Naive thymus-derived CD8-positive, alpha-beta T cell (primary cell): ENCODE results near the gene IRX2. TPM values are rescaled to one million over a fixed set of nuclear protein-coding genes. Genes with fewer than 3 reads are reported as not detected.

Experiments
- ATAC-seq, 2 donors: fragments of 150-1000 bp; cut with Tn5 transposase in 1 of 2; sonication (Bioruptor Pico), chemical (Tn5 transposase) in 1 of 2; 1 replicate in 1 of 2; 2 replicates in 1 of 2; pipeline ENCODE4 v1.10.0; 2021; ENCODE audit warnings: mild to moderate bottlenecking in 2 of 2, moderate library complexity in 2 of 2
- POLR2A ChIA-PET: fragments of 350-600 bp; sonication (Branson Sonifier 250); formaldehyde crosslinking; loops from one replicate; lab custom pipeline; 2021; ENCODE audit warnings: antibody characterized with exemption; lab: Charles Lee
- DNase-seq, 10 donors: peaks; one replicate each; pipeline versions ENCODE4 v3.0.0 to v3.0.0-alpha.2; 2020 to 2022
- H3K27ac Mint-ChIP-seq, 10 donors: one replicate each; pipeline ENCODE4 v1.8.0; 2020 to 2022; ENCODE audit warnings: mild to moderate bottlenecking in 10 of 10, mixed read lengths in 10 of 10, moderate library complexity in 4 of 10, inconsistent platforms in 1 of 10
- H3K27me3 Mint-ChIP-seq, 5 donors: one replicate each; pipeline ENCODE4 v1.8.0; 2021 to 2022; ENCODE audit warnings: mixed read lengths in 5 of 5
- H3K36me3 Mint-ChIP-seq, 3 donors: one replicate each; pipeline ENCODE4 v1.8.0; 2020 to 2022; ENCODE audit warnings: mixed read lengths in 3 of 3, mild to moderate bottlenecking in 2 of 3, inconsistent platforms in 1 of 3
- H3K4me1 Mint-ChIP-seq, 4 donors: one replicate each; pipeline ENCODE4 v1.8.0; 2021 to 2022; ENCODE audit warnings: mixed read lengths in 4 of 4
- H3K4me3 Mint-ChIP-seq, 10 donors: one replicate each; pipeline ENCODE4 v1.8.0; 2020 to 2022; ENCODE audit warnings: mild to moderate bottlenecking in 10 of 10, mixed read lengths in 10 of 10, moderate library complexity in 6 of 10, inconsistent platforms in 1 of 10
- H3K9me3 Mint-ChIP-seq, 9 donors: one replicate each; pipeline ENCODE4 v1.8.0; 2020 to 2022; ENCODE audit warnings: mixed read lengths in 9 of 9, mild to moderate bottlenecking in 3 of 9, inconsistent platforms in 1 of 9, moderate library complexity in 1 of 9
- polyA plus RNA-seq, 3 donors: library from polyadenylated mRNA; unstranded; fragments of 300-500 nt; fragmentation: Illumina TruSeq; gene quantifications; one replicate each; pipeline ENCODE4 v1.2.3, GENCODE V29; 2021
- total RNA-seq, 8 experiments: library from RNA in 2 of 8; stranded (reverse) in 2 of 8; gene quantifications; one replicate each; pipeline ENCODE4 v1.2.3 and lab custom pipeline; 2021 to 2026

IRX2 gene
- total RNA-seq (not detected), polyA plus RNA-seq (not detected), total RNA-seq (lab: John Stamatoyannopoulos, UW) (0 to 0.17 (median 0) reads per million in 6 experiments)

DNA sequence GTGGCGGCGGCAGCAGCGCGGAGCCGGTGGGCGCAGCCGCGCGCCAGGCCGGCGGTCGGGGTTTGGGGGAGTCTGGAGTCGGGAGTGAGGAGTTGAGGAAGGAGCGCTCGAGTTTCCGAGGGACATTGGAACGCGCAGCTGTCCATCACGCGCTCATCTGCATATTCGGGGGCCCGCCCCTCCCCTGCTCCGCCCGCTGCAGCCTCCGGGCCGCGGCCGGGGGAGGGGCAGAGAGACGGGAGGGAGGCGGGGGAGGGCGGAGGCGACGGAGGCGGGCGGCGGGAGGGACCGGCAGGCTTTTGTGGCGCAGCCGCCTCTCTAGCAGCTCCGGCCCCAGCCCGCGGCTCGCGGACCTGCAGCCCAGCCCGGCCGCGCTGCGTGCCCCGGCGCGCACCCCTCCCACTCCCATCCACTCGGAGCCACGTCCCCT lies at the start of gene IRX2:
TSS of gene IRX2 (minus strand) at position 86 of the 430 bp plus-strand sequence. CDS start 264 bp downstream, outside the sequence.
- Mint-ChIP-seq H3K9me3 (peaks cover 0 to 11% (median 0%) of the 10 kb centered on the region in 9 donors), H3K4me3 (peak within 1 kb of the TSS in 5 of 10 donors; percentile 6 to 43 (median 26)), H3K36me3 (peaks cover 0 to 8% (median 0%) of the 10 kb centered on the region in 3 donors), H3K27me3 (peaks cover 31 to 62% (median 49%) of the 10 kb centered on the region in 5 donors), H3K27ac (no peak within 1 kb of the TSS), H3K4me1 (peaks cover 8 to 25% (median 18%) of the 10 kb centered on the region in 4 donors)
- ATAC-seq (no peak), DNase-seq (no peak)
- POLR2A ChIA-PET = no interaction called here

DNA sequence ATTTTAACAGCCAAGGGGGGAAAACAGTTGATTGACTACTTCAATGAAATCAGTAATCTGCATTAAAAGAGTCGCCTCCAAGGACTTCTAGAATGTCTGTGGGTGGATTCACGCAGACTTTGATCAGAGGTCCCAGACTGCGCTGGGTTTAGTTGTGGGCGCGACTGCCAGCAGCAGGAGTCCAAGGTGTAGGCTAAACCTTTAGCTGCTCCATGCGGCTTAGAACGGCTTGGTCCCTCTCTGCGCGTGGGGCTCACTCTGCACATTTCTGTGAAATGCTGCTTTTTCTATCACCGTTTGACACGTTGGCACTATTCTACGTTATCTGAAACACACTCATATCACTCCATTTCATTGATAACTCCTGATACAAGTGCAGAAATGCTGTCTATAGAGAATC lies 48.6 kb upstream of the IRX2 start:
- Mint-ChIP-seq H3K4me1 (no peaks in the 10 kb centered on the region), H3K27ac (no peak overlapping the region), H3K9me3 (peaks cover 0 to 10% (median 0%) of the 10 kb centered on the region in 9 donors), H3K27me3 (peaks cover 0 to 14% (median 3%) of the 10 kb centered on the region in 5 donors), H3K4me3 (no peak overlapping the region), H3K36me3 (peaks cover 0 to under 1% (median 0%) of the 10 kb centered on the region in 3 donors)
- no peak for ATAC-seq
- DNase-seq = no peak
- POLR2A ChIA-PET = no interaction called here

DNA sequence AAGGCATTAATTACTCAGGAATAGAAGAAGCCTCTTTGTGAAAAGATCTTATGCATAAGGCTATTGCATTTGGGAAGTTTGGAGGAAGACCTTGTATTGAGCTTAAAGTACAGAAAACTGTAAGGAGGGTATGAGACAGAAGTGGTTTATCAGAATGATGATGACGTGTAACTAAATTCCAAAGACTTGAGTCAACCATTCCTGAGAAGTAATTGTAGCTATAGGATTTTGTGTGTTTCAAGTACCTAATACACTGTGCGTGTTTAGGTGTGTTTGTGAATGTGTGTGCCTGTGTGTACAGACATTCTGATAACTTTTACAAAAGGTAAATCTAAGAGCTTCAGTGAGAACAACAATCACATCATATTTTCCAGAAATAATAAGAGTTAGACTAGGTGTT lies 46.5 kb upstream of the IRX2 start:
- Mint-ChIP-seq H3K27me3 (peaks cover 0 to 14% (median 3%) of the 10 kb centered on the region in 5 donors), H3K4me3 (no peak overlapping the region), H3K27ac (no peak overlapping the region), H3K4me1 (no peaks in the 10 kb centered on the region), H3K9me3 (peaks cover 0 to 23% (median 5%) of the 10 kb centered on the region in 9 donors), H3K36me3 (peaks cover 0 to 9% (median 0%) of the 10 kb centered on the region in 3 donors)
- DNase-seq (no peak), ATAC-seq (no peak)
- POLR2A ChIA-PET = no interaction called here

DNA sequence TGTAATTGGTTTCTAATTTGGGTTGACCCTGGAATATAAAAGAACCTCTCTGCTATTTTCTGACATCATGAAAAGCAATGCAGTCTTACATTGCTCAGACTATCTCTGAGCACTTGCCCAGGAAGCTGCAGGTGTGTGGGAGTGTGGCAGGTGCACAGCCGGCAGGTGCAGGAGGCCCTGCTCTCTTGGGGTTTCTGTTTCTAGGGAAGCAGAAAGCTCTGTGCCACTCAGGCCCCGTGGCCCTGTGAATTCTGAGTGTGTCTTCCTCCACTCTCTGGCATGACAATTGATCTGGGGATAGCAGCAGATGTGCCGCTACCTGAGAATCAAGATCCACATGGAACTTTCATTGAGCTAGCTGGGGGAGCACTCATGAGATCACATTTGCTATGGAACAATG lies 45.7 kb upstream of the IRX2 start:
- peaks cover 0 to 14% (median 3%) of the 10 kb centered on the region in 5 donors for H3K27me3 Mint-ChIP-seq
- H3K36me3 Mint-ChIP-seq = peaks cover 0 to 9% (median 0%) of the 10 kb centered on the region in 3 donors
- DNase-seq (no peak), ATAC-seq (no peak)
- no peak overlapping the region for H3K4me3 Mint-ChIP-seq
- POLR2A ChIA-PET = no interaction called here
- no peaks in the 10 kb centered on the region for H3K4me1 Mint-ChIP-seq
- peaks cover 0 to 29% (median 4%) of the 10 kb centered on the region in 9 donors for H3K9me3 Mint-ChIP-seq
- H3K27ac Mint-ChIP-seq = no peak overlapping the region

- Mint-ChIP-seq H3K4me3 (no peak overlapping the region), H3K4me1 (no peaks in the 10 kb centered on the region), H3K36me3 (peaks cover 0 to 5% (median 0%) of the 10 kb centered on the region in 3 donors), H3K27ac (no peak overlapping the region), H3K9me3 (peaks cover 0 to 17% (median 6%) of the 10 kb centered on the region in 9 donors), H3K27me3 (peaks cover 1 to 18% (median 5%) of the 10 kb centered on the region in 5 donors)
- ATAC-seq (no peak), DNase-seq (no peak)
- POLR2A ChIA-PET = no interaction called here
Observed at GRCh38 chr5:2783223-2783622, 31.7 kb upstream of the IRX2 start.

DNA sequence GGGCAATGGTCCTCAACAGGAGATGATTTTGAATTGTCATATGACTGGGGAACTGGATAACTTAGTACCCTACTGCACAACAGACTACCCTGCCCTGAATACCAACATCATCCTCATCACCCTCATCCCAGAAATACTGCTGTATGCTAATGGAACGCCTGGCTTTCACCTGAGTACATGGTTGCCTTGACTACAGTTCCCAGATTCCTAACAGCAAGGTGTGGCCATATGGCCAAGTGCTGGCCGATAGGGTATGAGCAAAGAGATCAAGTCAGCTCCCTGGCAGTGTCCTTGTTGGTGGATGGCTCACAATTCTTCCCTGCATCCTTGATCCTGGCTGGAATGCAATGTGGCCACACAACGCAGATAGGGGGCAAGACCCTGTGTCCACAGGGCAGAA lies 31.2 kb upstream of the IRX2 start:
- no peak for ATAC-seq
- POLR2A ChIA-PET = no interaction called here
- H3K27ac Mint-ChIP-seq = no peak overlapping the region
- peaks cover 0 to 17% (median 6%) of the 10 kb centered on the region in 9 donors for H3K9me3 Mint-ChIP-seq
- H3K4me3 Mint-ChIP-seq = no peak overlapping the region
- H3K36me3 Mint-ChIP-seq = peaks cover 0 to 5% (median 0%) of the 10 kb centered on the region in 3 donors
- DNase-seq = no peak
- peaks cover 2 to 24% (median 7%) of the 10 kb centered on the region in 5 donors for H3K27me3 Mint-ChIP-seq
- no peaks in the 10 kb centered on the region for H3K4me1 Mint-ChIP-seq

DNA sequence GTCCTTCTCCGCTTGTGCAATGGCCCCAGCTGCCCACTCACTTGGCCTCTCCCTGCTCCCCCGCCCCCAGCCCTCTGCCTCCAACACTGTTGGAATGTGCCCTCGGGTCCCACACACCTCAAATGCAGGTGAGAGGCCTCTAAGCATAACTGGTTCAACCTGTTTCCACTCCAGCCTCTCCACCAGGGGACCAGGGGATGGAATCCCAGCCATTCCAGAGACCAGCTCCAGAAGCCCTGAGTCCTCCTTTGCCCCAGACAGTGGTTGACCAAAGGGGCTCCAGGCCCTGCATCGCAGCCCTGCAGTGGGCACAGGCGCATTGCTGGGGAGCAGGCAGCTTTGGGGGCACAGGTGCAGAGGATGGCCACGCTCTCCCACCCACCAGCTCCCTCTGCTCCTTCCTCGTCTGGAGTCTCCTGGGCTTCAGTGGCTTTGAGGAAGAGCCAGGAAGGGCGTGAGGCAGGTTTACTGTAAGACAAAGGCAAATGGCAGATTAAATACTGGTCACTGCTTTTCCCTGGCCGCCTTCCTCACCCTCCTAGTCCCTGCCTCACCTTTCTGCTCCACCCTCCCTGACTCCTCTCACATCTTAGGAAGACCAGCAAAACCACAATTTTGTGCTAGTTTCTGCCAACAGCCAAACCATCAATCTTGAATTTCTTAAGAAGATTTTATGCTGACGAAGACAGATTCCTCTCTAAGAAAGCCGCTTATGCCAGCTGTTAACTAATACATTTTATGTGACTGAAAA lies 29.1 kb upstream of the IRX2 start:
- no peaks in the 10 kb centered on the region for H3K4me1 Mint-ChIP-seq
- H3K9me3 Mint-ChIP-seq = peaks cover 0 to 19% (median 6%) of the 10 kb centered on the region in 9 donors
- H3K36me3 Mint-ChIP-seq = peaks cover 0 to 5% (median 0%) of the 10 kb centered on the region in 3 donors
- POLR2A ChIA-PET = no interaction called here
- H3K27me3 Mint-ChIP-seq = peaks cover 2 to 26% (median 11%) of the 10 kb centered on the region in 5 donors
- DNase-seq (no peak), ATAC-seq (no peak)
- H3K4me3 Mint-ChIP-seq = no peak overlapping the region
- no peak overlapping the region for H3K27ac Mint-ChIP-seq

DNA sequence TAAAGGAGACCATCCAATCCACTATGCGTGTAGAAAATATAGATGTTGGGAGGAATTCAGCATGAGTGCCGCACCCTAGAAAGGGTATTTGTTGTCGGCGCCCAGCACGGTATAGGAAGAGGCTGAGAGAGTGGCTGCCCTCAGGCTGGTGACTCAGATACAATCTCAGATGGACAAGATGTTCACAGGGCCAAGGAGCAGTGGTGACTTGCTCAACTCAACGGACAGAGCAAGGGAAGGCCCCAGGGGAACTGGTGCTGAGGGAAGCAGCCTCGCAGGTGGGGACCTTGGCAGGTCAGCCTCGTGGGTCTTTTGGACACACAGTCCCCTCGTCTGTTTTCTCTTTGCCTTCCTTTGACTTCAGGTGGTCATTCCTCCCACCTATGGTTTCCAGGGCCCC lies 28.0 kb upstream of the IRX2 start:
- POLR2A ChIA-PET = no interaction called here
- ATAC-seq = no peak
- H3K27ac Mint-ChIP-seq = no peak overlapping the region
- H3K36me3 Mint-ChIP-seq = no peaks in the 10 kb centered on the region
- no peaks in the 10 kb centered on the region for H3K4me1 Mint-ChIP-seq
- peaks cover 0 to 22% (median 0%) of the 10 kb centered on the region in 9 donors for H3K9me3 Mint-ChIP-seq
- H3K27me3 Mint-ChIP-seq = peaks cover 2 to 26% (median 11%) of the 10 kb centered on the region in 5 donors
- no peak overlapping the region for H3K4me3 Mint-ChIP-seq
- no peak for DNase-seq

- Mint-ChIP-seq H3K4me3 (no peak overlapping the region), H3K27me3 (peaks cover 4 to 37% (median 11%) of the 10 kb centered on the region in 5 donors), H3K9me3 (peaks cover 0 to 14% (median 2%) of the 10 kb centered on the region in 9 donors), H3K4me1 (no peaks in the 10 kb centered on the region), H3K27ac (no peak overlapping the region), H3K36me3 (no peaks in the 10 kb centered on the region)
- DNase-seq (no peak), ATAC-seq (no peak)
- POLR2A ChIA-PET = no interaction called here
Observed at GRCh38 chr5:2776337-2777302, 25.1 kb upstream of the IRX2 start.

- no peaks in the 10 kb centered on the region for H3K4me1 Mint-ChIP-seq
- H3K36me3 Mint-ChIP-seq = no peaks in the 10 kb centered on the region
- H3K4me3 Mint-ChIP-seq = no peak overlapping the region
- no peak for ATAC-seq
- POLR2A ChIA-PET = no interaction called here
- H3K27ac Mint-ChIP-seq = no peak overlapping the region
- no peak for DNase-seq
- peaks cover 0 to 14% (median 2%) of the 10 kb centered on the region in 9 donors for H3K9me3 Mint-ChIP-seq
- peaks cover 4 to 19% (median 8%) of the 10 kb centered on the region in 5 donors for H3K27me3 Mint-ChIP-seq
Observed at GRCh38 chr5:2773327-2773726, 21.9 kb upstream of the IRX2 start.

DNA sequence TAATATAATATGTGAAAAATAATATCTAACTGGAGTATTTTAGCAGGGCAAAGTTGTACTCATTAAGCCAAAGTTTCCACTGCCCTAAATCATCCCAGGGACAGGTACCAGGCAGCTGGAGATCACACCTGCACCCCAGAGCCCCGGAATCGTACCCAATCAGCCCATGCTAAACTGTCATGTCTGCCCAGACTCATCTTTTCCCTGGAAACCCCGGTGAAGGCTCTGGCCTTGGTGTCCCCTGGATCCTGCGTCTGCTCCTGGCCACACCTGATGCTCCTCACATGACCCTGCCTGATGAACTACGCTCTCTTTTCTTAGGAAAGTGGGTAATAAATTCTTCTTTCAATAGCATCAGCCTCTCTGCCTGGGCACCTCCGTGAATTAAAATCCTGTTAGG lies 15.6 kb upstream of the IRX2 start:
- no peak overlapping the region for H3K4me3 Mint-ChIP-seq
- no peaks in the 10 kb centered on the region for H3K4me1 Mint-ChIP-seq
- no peaks in the 10 kb centered on the region for H3K36me3 Mint-ChIP-seq
- H3K9me3 Mint-ChIP-seq = peaks cover 0 to 2% (median 0%) of the 10 kb centered on the region in 9 donors
- DNase-seq = no peak
- POLR2A ChIA-PET = no interaction called here
- no peak for ATAC-seq
- peaks cover 3 to 23% (median 8%) of the 10 kb centered on the region in 5 donors for H3K27me3 Mint-ChIP-seq
- no peak overlapping the region for H3K27ac Mint-ChIP-seq

DNA sequence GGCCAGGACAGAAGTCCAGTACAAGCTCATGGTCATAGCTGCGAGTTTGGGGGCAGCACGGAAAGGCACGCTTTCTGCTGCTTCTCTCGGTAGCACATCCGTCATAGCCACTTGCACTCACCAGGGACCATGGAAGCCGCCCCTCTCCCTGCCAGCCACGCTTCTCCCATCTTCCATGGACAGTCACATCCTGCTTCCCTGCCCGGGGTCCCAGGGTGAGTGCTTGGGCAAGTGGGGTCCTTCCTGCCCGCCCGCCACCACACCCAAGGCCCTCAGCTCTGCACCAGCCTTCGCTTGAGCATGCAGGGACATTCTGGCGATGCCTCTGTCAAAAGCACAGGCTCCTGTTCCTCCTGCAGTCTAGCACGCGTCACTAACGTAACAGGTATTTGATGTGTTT lies 13.1 kb upstream of the IRX2 start:
- no peak overlapping the region for H3K27ac Mint-ChIP-seq
- peaks cover 0 to 3% (median 0%) of the 10 kb centered on the region in 4 donors for H3K4me1 Mint-ChIP-seq
- H3K4me3 Mint-ChIP-seq = no peak overlapping the region
- H3K9me3 Mint-ChIP-seq = peaks cover 0 to 2% (median 0%) of the 10 kb centered on the region in 9 donors
- no peak for DNase-seq
- POLR2A ChIA-PET = no interaction called here
- no peak for ATAC-seq
- no peaks in the 10 kb centered on the region for H3K36me3 Mint-ChIP-seq
- peaks cover 6 to 38% (median 14%) of the 10 kb centered on the region in 5 donors for H3K27me3 Mint-ChIP-seq
